Left ventricle myocardium inferior (tissue), 1 donor: ENCODE data around the gene NTF3. TPM values are rescaled to one million over a fixed set of nuclear protein-coding genes. Genes with fewer than 3 reads are reported as not detected.

Experiments used
- DNase-seq: peaks from one replicate; pipeline ENCODE4 v3.0.0-alpha.2; 2020
- H3K27ac ChIP-seq: fragments of 200-600 bp; replicated peaks from 2 replicates; pipeline ENCODE4 v1.8.0; 2021
- H3K27me3 ChIP-seq: fragments of 200-600 bp; 2 replicates; pipeline ENCODE4 v1.8.0; 2021; ENCODE audit warnings: low read depth
- H3K36me3 ChIP-seq: fragments of 200-600 bp; 2 replicates; pipeline ENCODE4 v1.8.0; 2021
- H3K4me1 ChIP-seq: fragments of 200-600 bp; 2 replicates; pipeline ENCODE4 v1.8.0; 2021
- H3K4me3 ChIP-seq: fragments of 200-600 bp; 2 replicates; pipeline ENCODE4 v1.8.0; 2021; ENCODE audit warnings: mild to moderate bottlenecking, moderate library complexity
- H3K9me3 ChIP-seq: fragments of 200-600 bp; replicated peaks from 2 replicates; pipeline ENCODE4 v1.8.0; 2021
- CTCF ChIP-seq: fragments of 200-600 bp; IDR thresholded peaks from 2 replicates; pipeline ENCODE4 v1.8.0; 2021; ENCODE audit warnings: antibody characterized with exemption, mild to moderate bottlenecking, borderline replicate concordance
- intact Hi-C: fragments of 100-400 bp; cut with micrococcal nuclease; formaldehyde crosslinking; loops from one replicate; pipeline ENCODE4 v1.11.0; 2022
- long read RNA-seq: library from polyadenylated mRNA; unstranded; transcript quantifications from one replicate; pipeline ENCODE4 v2.0.0, GENCODE V29; 2021
- total RNA-seq: library from RNA; stranded (reverse); fragmentation: NEBNext Ultra II Directional; extraction: Animal tissue kit (Norgen Biotek cat#: 25700); gene quantifications from one replicate; pipeline ENCODE4 v1.2.1, GENCODE V29; 2021
- donor health status: DM: no; HTN: yes; CAD: no; lungs with severe emphysema.

NTF3 gene
- total RNA-seq: 0.99 TPM
- long read RNA-seq, partial matches to known transcripts: 0 of 1 reads
- long read RNA-seq, other reads (novel, unspliced or antisense): 0 of 1 reads

- peak; percentile 33 for DNase-seq
- no peak for TF ChIP-seq CTCF
- H3K4me3 ChIP-seq: peak within 1 kb of the TSS; percentile 69
- no peaks in the 10 kb centered on the region for H3K36me3 ChIP-seq
- intact Hi-C loops: loop anchor here (10.0 kb wide), 1 partner anchor 83 kb away; no protein-coding TSS in a partner anchor
- peaks cover 57% of the 10 kb centered on the region for H3K4me1 ChIP-seq
- H3K27me3 ChIP-seq: peaks cover 92% of the 10 kb centered on the region
- peak within 1 kb of the TSS; percentile 63 for H3K27ac ChIP-seq
- H3K9me3 ChIP-seq: no peaks in the 10 kb centered on the region
Observed at GRCh38 chr12:5432011-5432400, at the start of gene NTF3. TSS of gene NTF3 (plus strand) at chr12:5432108. CDS start at chr12:5432325, 217 bp downstream.

- DNase-seq: no peak
- no peak for TF ChIP-seq CTCF
- Histone ChIP-seq H3K27ac (no peak overlapping the region), H3K4me3 (no peak overlapping the region), H3K4me1 (no peaks in the 10 kb centered on the region), H3K36me3 (no peaks in the 10 kb centered on the region), H3K9me3 (no peaks in the 10 kb centered on the region), H3K27me3 (peaks cover 31% of the 10 kb centered on the region)
- intact Hi-C loops: no loop called here
Observed at GRCh38 chr12:5384015-5384414, 47.9 kb upstream of the NTF3 start.

DNA sequence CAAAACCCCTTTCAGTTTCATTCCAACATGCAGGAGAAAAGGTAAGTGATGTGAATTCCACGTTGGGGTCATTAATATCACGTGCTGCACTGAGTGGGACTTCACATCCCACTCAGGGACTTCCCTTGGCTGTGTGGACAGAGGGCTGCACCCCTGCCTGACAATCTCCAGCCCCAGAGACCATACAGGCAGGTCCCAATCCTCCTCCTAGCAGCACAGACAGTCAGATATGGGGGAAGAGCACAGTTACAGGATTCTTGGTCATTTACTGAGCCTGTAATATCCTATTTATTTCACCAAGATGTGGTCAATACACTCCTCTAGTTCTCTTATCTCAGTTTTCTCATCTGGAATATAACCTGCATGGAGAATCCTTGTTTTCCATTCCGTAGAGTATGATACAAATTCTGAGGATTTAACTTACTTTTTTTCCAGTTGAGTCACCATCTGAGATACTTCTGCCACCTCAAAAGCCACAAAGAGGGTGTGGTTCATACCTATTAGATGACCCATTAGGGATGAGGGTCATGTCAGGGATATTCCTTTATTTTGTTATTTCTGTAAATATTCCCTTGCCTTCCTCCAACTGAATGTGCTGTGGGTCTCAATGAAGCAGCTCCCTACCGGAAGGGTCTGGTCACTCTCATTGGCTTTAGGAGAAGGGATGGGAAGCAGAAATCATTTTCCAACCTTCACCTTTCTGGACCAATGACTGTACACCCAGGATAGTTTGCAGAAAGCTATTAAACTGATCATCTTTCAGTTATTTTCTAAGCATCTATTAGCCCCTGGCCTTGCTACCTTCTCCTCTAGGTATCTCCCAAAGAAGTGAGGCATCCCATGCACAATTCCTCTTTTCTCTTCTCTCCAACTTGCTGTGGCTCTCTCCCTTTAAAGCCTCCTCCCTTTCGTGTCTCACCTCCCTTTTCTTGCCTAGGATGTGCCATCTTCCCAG is 43.0 kb upstream of the NTF3 start:
- intact Hi-C loops: no loop called here
- Histone ChIP-seq H3K27ac (no peak overlapping the region), H3K9me3 (no peaks in the 10 kb centered on the region), H3K36me3 (no peaks in the 10 kb centered on the region), H3K4me3 (no peak overlapping the region), H3K4me1 (no peaks in the 10 kb centered on the region), H3K27me3 (peaks cover 61% of the 10 kb centered on the region)
- no peak for TF ChIP-seq CTCF
- DNase-seq: no peak

DNA sequence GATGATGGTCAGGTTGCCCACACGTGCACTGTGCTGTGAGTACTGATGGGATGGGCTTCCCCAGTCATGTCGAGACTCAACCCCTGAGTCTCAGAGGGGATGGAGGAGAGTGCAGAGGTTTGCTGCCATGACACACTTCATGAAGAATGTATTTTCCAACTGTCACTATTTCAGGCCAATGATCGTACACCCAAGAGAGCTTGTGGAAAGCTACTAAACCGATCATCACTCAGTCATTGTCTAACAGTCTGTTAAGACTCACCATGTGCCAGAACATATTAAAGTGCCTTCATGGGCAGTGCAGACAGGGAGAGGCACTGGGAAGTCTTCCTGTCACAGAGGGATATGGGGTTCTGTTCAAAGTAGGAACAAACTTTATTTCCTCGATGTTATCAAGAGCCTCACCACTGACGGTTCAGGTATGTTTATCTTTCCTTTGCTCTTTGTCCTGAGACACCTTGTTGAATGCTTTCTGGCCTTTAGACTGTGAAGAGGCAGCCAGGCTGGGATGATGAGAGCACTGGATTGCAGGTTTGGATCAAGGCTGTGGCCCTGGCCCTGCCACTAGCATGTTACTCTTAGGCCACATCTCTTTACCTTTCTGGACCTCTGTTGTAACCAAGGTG is 41.6 kb upstream of the NTF3 start:
- TF ChIP-seq CTCF: no peak

GRCh38 chr12:5391653-5392052 is 40.3 kb upstream of the NTF3 start:
- no peaks in the 10 kb centered on the region for H3K36me3 ChIP-seq
- intact Hi-C loops: no loop called here
- H3K9me3 ChIP-seq: no peaks in the 10 kb centered on the region
- no peak for DNase-seq
- no peak for TF ChIP-seq CTCF
- no peak overlapping the region for H3K27ac ChIP-seq
- H3K4me1 ChIP-seq: peaks cover 4% of the 10 kb centered on the region
- H3K27me3 ChIP-seq: peaks cover 71% of the 10 kb centered on the region
- H3K4me3 ChIP-seq: no peak overlapping the region

More for the DNA sequence above, 41.6 kb upstream of the NTF3 start:
- intact Hi-C loops: no loop called here
- Histone ChIP-seq H3K27me3 (peaks cover 74% of the 10 kb centered on the region), H3K27ac (no peak overlapping the region), H3K36me3 (no peaks in the 10 kb centered on the region), H3K4me3 (no peak overlapping the region), H3K9me3 (no peaks in the 10 kb centered on the region), H3K4me1 (no peaks in the 10 kb centered on the region)
- no peak for DNase-seq
